IPS DF 4.7 (cell line): ENCODE data around the gene ATXN1L.
"Not testable (repeated sequence)": the region's sequence is repeated elsewhere in the genome, so short reads cannot be mapped to it uniquely, and the experiment has no call there.

Experiments used
- DNase-seq: peaks from one replicate; pipeline ENCODE4 v3.0.0-alpha.2; 2013; ENCODE audit warnings: low spot score; ENCODE audit errors: extremely low read depth

ATXN1L gene

GRCh38 chr16:71894229-71894920, 48.6 kb downstream of the ATXN1L start:
- DNase-seq = no peak

DNA sequence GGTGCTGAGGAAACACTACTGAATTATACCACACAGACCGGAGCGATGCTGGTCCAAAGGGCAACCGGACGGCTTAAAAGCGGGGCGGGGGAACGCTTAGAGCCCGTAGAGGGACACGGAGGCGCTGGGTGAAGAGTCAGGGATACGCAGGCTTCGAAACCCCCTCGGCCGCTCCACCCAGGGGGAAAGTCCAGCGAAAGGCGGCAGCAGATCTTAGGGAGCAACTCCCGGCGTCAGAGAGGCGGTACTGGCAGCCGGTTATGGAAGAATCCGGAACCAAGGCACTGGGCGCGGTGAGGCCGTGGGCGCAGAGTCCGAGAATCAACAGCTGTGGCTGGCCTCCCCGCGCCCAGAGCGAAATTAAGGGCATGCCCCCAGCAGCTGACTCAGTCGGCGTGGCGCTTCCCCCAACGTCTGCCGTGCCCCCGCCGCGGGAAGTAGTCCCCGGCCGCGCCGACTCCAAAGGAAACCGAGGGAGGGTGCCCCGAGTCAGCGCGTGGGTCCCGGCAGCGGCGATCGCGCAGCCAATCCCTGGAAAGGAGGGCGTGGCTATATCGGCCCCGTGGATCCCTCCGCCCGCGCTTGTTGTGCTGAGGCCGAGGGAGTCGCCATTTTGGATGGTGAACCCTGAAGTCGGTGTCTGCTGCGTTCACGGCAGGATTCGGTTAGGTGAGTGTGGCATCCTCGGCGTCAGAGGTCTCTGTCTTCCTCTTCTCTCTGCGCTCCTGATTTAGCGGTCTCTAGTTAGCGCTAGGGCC, 49.3 kb downstream of the ATXN1L start, which contains the start of gene IST1:
Gene IST1 (plus strand): TSS at position 611 of the 758 bp plus-strand sequence. CDS start 20,110 bp downstream, outside the sequence.
- no peak for DNase-seq

- no peak for DNase-seq
Observed at GRCh38 chr16:71895679-71896365, 50.0 kb downstream of the ATXN1L start.

- no peak for DNase-seq
Observed at GRCh38 chr16:71896764-71897368, 51.1 kb downstream of the ATXN1L start.

GRCh38 chr16:71899171-71899570, 53.4 kb downstream of the ATXN1L start:
- DNase-seq = no peak

DNA sequence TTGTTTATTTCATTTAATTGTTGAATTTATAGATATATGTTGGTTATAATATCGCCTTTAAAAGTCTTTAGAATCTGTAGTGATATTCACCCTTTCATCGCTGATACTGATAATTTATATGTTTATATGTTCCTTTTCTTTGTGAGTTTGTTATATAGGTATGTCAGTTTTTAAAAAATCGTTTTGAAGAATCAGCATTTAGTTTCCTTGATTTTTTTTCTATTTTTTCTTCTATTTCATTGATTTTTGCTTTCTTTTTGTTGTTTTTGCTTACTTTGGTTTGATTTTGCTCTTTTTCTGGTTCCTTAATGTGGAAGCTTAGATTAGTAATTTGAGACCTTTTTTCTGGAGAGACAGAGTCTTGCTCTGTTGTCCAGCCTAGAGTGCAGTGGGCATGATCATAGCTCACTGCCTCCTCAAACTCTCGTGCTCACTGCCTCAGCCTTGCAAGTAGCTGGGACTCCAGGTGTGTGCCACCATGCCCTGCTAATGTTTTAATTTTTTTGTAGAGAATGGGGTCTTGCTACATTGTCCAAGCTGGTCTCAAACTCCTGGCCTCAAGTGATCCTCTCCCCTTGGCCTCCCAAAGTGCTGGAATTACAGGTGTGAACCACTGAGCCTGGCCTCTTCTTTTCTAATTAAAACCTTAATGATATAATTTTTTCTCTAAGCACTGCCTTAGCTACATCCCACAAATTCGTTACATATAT, 57.0 kb downstream of the ATXN1L start:
- no peak for DNase-seq

GRCh38 chr16:71903608-71904007, 57.8 kb downstream of the ATXN1L start:
- DNase-seq = no peak

DNA sequence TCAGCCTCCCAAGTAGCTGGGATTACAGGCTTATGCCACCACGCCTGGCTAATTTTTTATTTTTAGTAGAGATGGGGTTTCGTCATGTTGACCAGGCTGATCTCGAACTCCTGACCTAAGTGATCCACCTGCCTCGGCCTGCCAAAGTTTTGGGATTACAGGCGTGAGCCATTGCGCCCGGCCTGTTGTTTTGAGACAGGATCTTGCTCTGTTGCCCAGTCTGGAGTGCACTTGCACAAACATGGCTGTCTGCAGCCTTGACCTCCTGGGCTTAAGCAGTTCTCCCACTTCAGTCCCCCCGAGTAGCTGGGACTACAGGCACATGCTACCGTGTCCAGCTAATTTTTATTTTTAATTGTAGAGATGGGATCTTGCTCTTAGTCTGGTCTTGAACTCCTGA, 58.5 kb downstream of the ATXN1L start:
- DNase-seq = no peak

DNA sequence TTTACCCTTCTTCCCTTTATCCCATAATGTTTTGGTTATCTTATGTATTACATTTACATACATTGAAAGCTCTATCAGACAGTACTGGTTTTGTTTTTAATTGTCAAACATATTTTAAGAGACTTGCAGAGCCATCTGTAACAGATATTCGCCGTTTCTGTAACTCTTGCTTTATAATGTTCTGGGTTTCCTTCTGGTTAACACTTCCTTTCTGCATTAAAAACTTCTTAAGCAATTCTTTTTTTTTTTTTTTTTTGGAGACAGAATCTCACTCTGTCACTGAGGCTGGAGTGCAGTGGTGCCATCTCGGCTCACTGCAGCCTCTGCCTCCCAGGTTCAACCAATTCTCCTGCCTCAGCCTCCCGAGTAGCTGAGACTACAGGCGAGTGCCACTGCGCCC, 60.0 kb downstream of the ATXN1L start:
- DNase-seq = not testable (repeated sequence)
